Heart left ventricle (tissue), 13 donors: ENCODE results near the gene IL33.

Experiments used
- CTCF ChIP-seq, 12 donors: fragments of 200-600 bp; sonication (generic) in 4 of 12; IDR thresholded peaks; one replicate each; pipeline versions ENCODE4 v1.5.0 to v1.8.0; 2018 to 2022; ENCODE audit warnings: antibody characterized with exemption in 12 of 12, mild to moderate bottlenecking in 5 of 12
- POLR2A ChIP-seq, 2 donors: fragments of 450-650 bp; IDR thresholded peaks; one replicate each; pipeline ENCODE4 v1.6.1; 2017; ENCODE audit warnings: antibody characterized with exemption in 2 of 2, mild to moderate bottlenecking in 2 of 2, moderate library complexity in 2 of 2
- donor health status: ischemic (EF 13 %, LVEDD 7.1; RV severe dilation, severe dysfunction).
- donor health status: DM: no; HTN: yes; CAD: no.
- donor health status: DM: no; HTN: no; CAD: no.
- donor health status: ischemic (EF 25% LVEDD 6.9; RV normal size, moderate dysfunction).
- donor health status: ischemic (EF 25% LVEDD 5.7; RV mildly dilated, moderate dysfunction).
- donor health status: ischemic (EF 35%, LVEDD 5.7; RV mildly dilated, moderate dysfunction).
- donor health status: nonischemic (EF 11% LVEDD 7.7; RV severe dilation, severe dysfunction).
- donor health status: DM: yes; HTN: yes; CAD: no.
- donor health status: PGD.
- donor health status: ischemic (EF 29% LVEDD 5.4; RV normal size, mild dysfunction).
- donor health status: nonischemic (EF 23%, LVEDD 6.1; RV moderate dilation, normal function).

- TF ChIP-seq CTCF (IDR thresholded peaks at IDR 0.05) (no peak), POLR2A (IDR thresholded peaks at IDR 0.05) (no peak)
Measured at GRCh38 chr9:6226696-6227095, 11.1 kb downstream of the IL33 start.
